GM23338 (cell line): ENCODE measurements around the gene SORL1. TPM values are rescaled to one million over a fixed set of nuclear protein-coding genes. Genes with fewer than 3 reads are reported as not detected.
A peak's percentile ranks its signal among the peaks of the same experiment; 100 is the strongest.

Experiments
- ATAC-seq: fragments of 200-7000 bp; cut with Tn5 transposase; 3 replicates; pipeline ENCODE4 v1.9.1; 2020
- DNase-seq: peaks from one replicate; pipeline ENCODE4 v3.0.0-alpha.2; 2015; ENCODE audit warnings: low spot score
- H2AFZ ChIP-seq: fragments of 200-600 bp; sonication (generic); 2 replicates; pipeline ENCODE4 v1.8.0; 2016; ENCODE audit warnings: antibody characterized with exemption, mild to moderate bottlenecking, moderate library complexity
- H3F3A ChIP-seq: fragments of 200-600 bp; sonication (generic); replicated peaks from 2 replicates; pipeline ENCODE4 v1.8.0; 2017; ENCODE audit warnings: antibody characterized with exemption, mixed run types, low read depth
- H3K27ac ChIP-seq: fragments of 200-600 bp; sonication (generic); 2 replicates; pipeline ENCODE4 v1.6.1; 2016; ENCODE audit warnings: low read depth
- H3K27me3 ChIP-seq: fragments of 200-600 bp; sonication (generic); 2 replicates; pipeline ENCODE4 v1.8.0; 2016; ENCODE audit warnings: mild to moderate bottlenecking, mixed run types, moderate library complexity; ENCODE audit not compliant: insufficient read depth
- H3K36me3 ChIP-seq: fragments of 200-600 bp; sonication (generic); 2 replicates; pipeline ENCODE4 v1.8.0; 2016; ENCODE audit warnings: mild to moderate bottlenecking; ENCODE audit not compliant: insufficient read depth
- H3K4me1 ChIP-seq: fragments of 200-600 bp; sonication (generic); 2 replicates; pipeline ENCODE4 v1.8.0; 2016; ENCODE audit warnings: mild to moderate bottlenecking, moderate library complexity; ENCODE audit not compliant: insufficient read depth
- H3K4me2 ChIP-seq: fragments of 200-600 bp; sonication (generic); 2 replicates; pipeline ENCODE4 v1.7.1; 2017; ENCODE audit warnings: mixed run types
- H3K4me3 ChIP-seq: fragments of 200-600 bp; sonication (generic); 2 replicates; pipeline ENCODE4 v1.6.1; 2016; ENCODE audit warnings: mixed run types
- H3K79me2 ChIP-seq: fragments of 200-600 bp; sonication (generic); replicated peaks from 2 replicates; pipeline ENCODE4 v1.8.0; 2017; ENCODE audit warnings: mild to moderate bottlenecking; ENCODE audit not compliant: insufficient read depth
- H3K9me2 ChIP-seq: fragments of 200-600 bp; sonication (generic); 2 replicates; pipeline ENCODE4 v1.8.0; 2017; ENCODE audit not compliant: insufficient read depth
- H4K20me1 ChIP-seq: fragments of 200-600 bp; sonication (generic); replicated peaks from 2 replicates; pipeline ENCODE4 v1.8.0; 2017; ENCODE audit warnings: mild to moderate bottlenecking; ENCODE audit not compliant: insufficient read depth
- H3K27ac Mint-ChIP-seq: 2 replicates; pipeline ENCODE4 v1.8.0; 2020; ENCODE audit warnings: inconsistent platforms, mild to moderate bottlenecking, moderate library complexity, mixed read lengths
- H3K27me3 Mint-ChIP-seq: 3 replicates; pipeline ENCODE4 v1.8.0; 2022; ENCODE audit warnings: low read depth, mild to moderate bottlenecking, moderate library complexity, mixed read lengths, inconsistent platforms; ENCODE audit not compliant: insufficient read depth, poor library complexity
- H3K36me3 Mint-ChIP-seq: 3 replicates; pipeline ENCODE4 v1.8.0; 2021; ENCODE audit warnings: low read depth, mild to moderate bottlenecking, inconsistent platforms, moderate library complexity, mixed read lengths
- H3K4me1 Mint-ChIP-seq: 3 replicates; pipeline ENCODE4 v1.8.0; 2020; ENCODE audit warnings: mild to moderate bottlenecking, inconsistent platforms, mixed read lengths
- H3K4me3 Mint-ChIP-seq: 3 replicates; pipeline ENCODE4 v1.8.0; 2021; ENCODE audit warnings: moderate library complexity, mild to moderate bottlenecking, inconsistent platforms, mixed read lengths
- H3K9me3 Mint-ChIP-seq: 3 replicates; pipeline ENCODE4 v1.8.0; 2020; ENCODE audit warnings: moderate library complexity, mild to moderate bottlenecking, inconsistent platforms, mixed read lengths
- EZH2 ChIP-seq: fragments of 200-600 bp; sonication (generic); IDR thresholded peaks from one replicate; pipeline ENCODE4 v1.8.0; 2017; ENCODE audit warnings: antibody characterized with exemption, mild to moderate bottlenecking, low read depth; ENCODE audit not compliant: unreplicated experiment
- POLR2AphosphoS5 ChIP-seq: IDR thresholded peaks from 2 replicates; pipeline ENCODE4 v1.6.1; 2016; ENCODE audit warnings: antibody characterized with exemption, low read depth
- polyA plus RNA-seq: library from polyadenylated mRNA; unstranded; fragments of >200 nt; fragmentation: Nextera tagmentation; extraction: Ambion mirVana; gene quantifications from 2 replicates; pipeline ENCODE4 v1.2.1, GENCODE V29; 2016
- total RNA-seq: library from RNA; depleted of rRNA; stranded (reverse); fragments of >200 nt; shearing (Covaris generic); gene quantifications from 2 replicates; pipeline ENCODE4 v1.2.3, GENCODE V29; 2014
- TF ChIP-seq, protein P1 (sequence below), 2 experiments: fragments of 200-600 bp in 1 of 2; sonication (generic) in 1 of 2; conservative IDR thresholded peaks; 2 replicates each; pipeline versions ENCODE4 v1.5.1 to v1.6.1; 2016 to 2017; ENCODE audit warnings: antibody characterized with exemption in 2 of 2, low read depth in 2 of 2, mild to moderate bottlenecking in 2 of 2, moderate library complexity in 1 of 2
- TF ChIP-seq, protein P2 (sequence below): fragments of 250-450 bp; sonication (Bioruptor Pico); IDR thresholded peaks from 2 replicates; pipeline ENCODE4 v1.5.0; 2020; ENCODE audit warnings: mild to moderate bottlenecking, moderate library complexity

SORL1 gene
- total and polyA plus RNA-seq, 2 experiments from 2014 or later = 23.0 to 78.8 TPM

DNA sequence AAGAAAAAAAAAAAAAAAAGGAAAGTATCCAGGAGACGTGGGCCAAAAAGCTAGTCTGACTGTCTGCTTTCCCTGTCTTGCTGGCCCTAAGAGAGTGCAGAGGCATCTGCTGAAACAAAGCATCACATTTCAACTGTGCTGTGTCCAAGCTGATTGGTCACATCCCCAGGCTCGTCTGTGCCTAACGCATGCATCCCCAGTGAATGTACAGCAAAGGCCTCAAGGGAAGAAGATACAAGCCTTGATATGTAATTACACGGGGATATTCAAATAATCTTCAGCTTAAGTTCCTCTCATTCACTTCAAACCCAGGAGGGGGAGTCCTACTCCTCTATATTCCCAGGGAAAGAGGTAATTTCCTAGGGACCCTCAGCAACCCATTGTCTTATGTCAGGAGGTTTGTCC is 5.4 kb upstream of the SORL1 start:
- Histone ChIP-seq H3K9me2 (no peaks in the 10 kb centered on the region), H3K4me2 (no peak overlapping the region), H3K4me3 (no peak overlapping the region), H3K27ac (no peak overlapping the region), H3K79me2 (no peaks in the 10 kb centered on the region), H2AFZ (no peak overlapping the region), H3K27me3 (peaks cover 10% of the 10 kb centered on the region; the same call in 1 of the 2 replicates), H3K36me3 (no peaks in the 10 kb centered on the region), H3K4me1 (peaks cover 41% of the 10 kb centered on the region), H4K20me1 (no peaks in the 10 kb centered on the region), H3F3A (0 out of 2 replicates have a peak, but pooled peaks cover 16% of the 10 kb centered on the region)
- TF ChIP-seq, protein P1, sequence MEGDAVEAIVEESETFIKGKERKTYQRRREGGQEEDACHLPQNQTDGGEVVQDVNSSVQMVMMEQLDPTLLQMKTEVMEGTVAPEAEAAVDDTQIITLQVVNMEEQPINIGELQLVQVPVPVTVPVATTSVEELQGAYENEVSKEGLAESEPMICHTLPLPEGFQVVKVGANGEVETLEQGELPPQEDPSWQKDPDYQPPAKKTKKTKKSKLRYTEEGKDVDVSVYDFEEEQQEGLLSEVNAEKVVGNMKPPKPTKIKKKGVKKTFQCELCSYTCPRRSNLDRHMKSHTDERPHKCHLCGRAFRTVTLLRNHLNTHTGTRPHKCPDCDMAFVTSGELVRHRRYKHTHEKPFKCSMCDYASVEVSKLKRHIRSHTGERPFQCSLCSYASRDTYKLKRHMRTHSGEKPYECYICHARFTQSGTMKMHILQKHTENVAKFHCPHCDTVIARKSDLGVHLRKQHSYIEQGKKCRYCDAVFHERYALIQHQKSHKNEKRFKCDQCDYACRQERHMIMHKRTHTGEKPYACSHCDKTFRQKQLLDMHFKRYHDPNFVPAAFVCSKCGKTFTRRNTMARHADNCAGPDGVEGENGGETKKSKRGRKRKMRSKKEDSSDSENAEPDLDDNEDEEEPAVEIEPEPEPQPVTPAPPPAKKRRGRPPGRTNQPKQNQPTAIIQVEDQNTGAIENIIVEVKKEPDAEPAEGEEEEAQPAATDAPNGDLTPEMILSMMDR (conservative IDR thresholded peaks at IDR 0.05; ENCODE audit: low read depth in 2 of 2) = peak; percentile 43 to 60
- TF ChIP-seq, protein P2, sequence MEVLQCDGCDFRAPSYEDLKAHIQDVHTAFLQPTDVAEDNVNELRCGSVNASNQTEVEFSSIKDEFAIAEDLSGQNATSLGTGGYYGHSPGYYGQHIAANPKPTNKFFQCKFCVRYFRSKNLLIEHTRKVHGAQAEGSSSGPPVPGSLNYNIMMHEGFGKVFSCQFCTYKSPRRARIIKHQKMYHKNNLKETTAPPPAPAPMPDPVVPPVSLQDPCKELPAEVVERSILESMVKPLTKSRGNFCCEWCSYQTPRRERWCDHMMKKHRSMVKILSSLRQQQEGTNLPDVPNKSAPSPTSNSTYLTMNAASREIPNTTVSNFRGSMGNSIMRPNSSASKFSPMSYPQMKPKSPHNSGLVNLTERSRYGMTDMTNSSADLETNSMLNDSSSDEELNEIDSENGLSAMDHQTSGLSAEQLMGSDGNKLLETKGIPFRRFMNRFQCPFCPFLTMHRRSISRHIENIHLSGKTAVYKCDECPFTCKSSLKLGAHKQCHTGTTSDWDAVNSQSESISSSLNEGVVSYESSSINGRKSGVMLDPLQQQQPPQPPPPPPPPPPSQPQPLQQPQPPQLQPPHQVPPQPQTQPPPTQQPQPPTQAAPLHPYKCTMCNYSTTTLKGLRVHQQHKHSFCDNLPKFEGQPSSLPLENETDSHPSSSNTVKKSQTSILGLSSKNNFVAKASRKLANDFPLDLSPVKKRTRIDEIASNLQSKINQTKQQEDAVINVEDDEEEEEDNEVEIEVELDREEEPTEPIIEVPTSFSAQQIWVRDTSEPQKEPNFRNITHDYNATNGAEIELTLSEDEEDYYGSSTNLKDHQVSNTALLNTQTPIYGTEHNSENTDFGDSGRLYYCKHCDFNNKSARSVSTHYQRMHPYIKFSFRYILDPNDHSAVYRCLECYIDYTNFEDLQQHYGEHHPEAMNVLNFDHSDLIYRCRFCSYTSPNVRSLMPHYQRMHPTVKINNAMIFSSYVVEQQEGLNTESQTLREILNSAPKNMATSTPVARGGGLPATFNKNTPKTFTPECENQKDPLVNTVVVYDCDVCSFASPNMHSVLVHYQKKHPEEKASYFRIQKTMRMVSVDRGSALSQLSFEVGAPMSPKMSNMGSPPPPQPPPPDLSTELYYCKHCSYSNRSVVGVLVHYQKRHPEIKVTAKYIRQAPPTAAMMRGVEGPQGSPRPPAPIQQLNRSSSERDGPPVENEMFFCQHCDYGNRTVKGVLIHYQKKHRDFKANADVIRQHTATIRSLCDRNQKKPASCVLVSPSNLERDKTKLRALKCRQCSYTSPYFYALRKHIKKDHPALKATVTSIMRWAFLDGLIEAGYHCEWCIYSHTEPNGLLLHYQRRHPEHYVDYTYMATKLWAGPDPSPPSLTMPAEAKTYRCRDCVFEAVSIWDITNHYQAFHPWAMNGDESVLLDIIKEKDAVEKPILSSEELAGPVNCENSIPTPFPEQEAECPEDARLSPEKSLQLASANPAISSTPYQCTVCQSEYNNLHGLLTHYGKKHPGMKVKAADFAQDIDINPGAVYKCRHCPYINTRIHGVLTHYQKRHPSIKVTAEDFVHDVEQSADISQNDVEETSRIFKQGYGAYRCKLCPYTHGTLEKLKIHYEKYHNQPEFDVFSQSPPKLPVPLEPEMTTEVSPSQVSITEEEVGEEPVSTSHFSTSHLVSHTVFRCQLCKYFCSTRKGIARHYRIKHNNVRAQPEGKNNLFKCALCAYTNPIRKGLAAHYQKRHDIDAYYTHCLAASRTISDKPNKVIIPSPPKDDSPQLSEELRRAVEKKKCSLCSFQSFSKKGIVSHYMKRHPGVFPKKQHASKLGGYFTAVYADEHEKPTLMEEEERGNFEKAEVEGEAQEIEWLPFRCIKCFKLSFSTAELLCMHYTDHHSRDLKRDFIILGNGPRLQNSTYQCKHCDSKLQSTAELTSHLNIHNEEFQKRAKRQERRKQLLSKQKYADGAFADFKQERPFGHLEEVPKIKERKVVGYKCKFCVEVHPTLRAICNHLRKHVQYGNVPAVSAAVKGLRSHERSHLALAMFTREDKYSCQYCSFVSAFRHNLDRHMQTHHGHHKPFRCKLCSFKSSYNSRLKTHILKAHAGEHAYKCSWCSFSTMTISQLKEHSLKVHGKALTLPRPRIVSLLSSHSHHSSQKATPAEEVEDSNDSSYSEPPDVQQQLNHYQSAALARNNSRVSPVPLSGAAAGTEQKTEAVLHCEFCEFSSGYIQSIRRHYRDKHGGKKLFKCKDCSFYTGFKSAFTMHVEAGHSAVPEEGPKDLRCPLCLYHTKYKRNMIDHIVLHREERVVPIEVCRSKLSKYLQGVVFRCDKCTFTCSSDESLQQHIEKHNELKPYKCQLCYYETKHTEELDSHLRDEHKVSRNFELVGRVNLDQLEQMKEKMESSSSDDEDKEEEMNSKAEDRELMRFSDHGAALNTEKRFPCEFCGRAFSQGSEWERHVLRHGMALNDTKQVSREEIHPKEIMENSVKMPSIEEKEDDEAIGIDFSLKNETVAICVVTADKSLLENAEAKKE (CRISPR knock-in tag) = no peak
- H3K9me3 Mint-ChIP-seq = no peaks in the 10 kb centered on the region; the same call in 2 of the 3 replicates
- H3K4me1 Mint-ChIP-seq = peaks cover 52% of the 10 kb centered on the region
- H3K27ac Mint-ChIP-seq = no peak overlapping the region
- H3K36me3 Mint-ChIP-seq = 0 out of 3 replicates have a peak, but pooled peaks cover 3% of the 10 kb centered on the region
- H3K4me3 Mint-ChIP-seq = no peak overlapping the region
- peak; percentile 58 for ATAC-seq
- peak; percentile 53 for DNase-seq
- H3K27me3 Mint-ChIP-seq = peaks cover 3% of the 10 kb centered on the region

DNA sequence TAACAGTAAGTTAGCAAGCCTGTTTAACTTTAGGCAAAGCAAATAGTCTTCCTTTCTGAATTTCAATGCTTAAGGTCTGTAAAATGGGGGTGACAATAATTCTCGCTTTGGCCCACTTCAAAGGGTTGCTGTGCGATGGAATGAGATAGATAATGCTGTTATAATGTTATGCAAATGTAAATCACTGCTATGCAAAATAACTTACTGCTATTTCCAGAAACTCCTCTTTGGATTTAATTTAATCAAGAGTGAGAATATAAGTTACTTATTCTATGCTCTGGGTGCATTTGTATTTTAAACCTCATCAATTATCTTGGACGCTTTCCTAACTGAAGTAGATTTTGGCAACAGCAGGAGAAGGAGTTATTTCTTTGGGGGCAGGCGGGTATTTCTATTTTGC is 4.1 kb upstream of the SORL1 start:
- no peak overlapping the region for H2AFZ ChIP-seq
- H4K20me1 ChIP-seq = no peaks in the 10 kb centered on the region
- 0 out of 2 replicates have a peak, but pooled peaks cover 16% of the 10 kb centered on the region for H3F3A ChIP-seq
- peaks cover 57% of the 10 kb centered on the region for H3K4me1 Mint-ChIP-seq
- no peak overlapping the region for H3K4me2 ChIP-seq
- H3K4me3 ChIP-seq = no peak overlapping the region
- DNase-seq (no peak), ATAC-seq (no peak)
- peaks cover 8% of the 10 kb centered on the region for H3K79me2 ChIP-seq
- peaks cover 7% of the 10 kb centered on the region for H3K27me3 Mint-ChIP-seq
- H3K9me2 ChIP-seq = no peaks in the 10 kb centered on the region
- no peaks in the 10 kb centered on the region for H3K36me3 ChIP-seq
- no peak overlapping the region for H3K4me3 Mint-ChIP-seq
- no peaks in the 10 kb centered on the region; the same call in 1 of the 3 replicates for H3K9me3 Mint-ChIP-seq
- H3K27ac Mint-ChIP-seq = no peak overlapping the region
- H3K27ac ChIP-seq = no peak overlapping the region
- H3K4me1 ChIP-seq = peaks cover 43% of the 10 kb centered on the region
- H3K27me3 ChIP-seq = peaks cover 10% of the 10 kb centered on the region; the same call in 1 of the 2 replicates
- H3K36me3 Mint-ChIP-seq = peaks cover 3% of the 10 kb centered on the region; the same call in 1 of the 3 replicates
- no peak for TF ChIP-seq EZH2
- TF ChIP-seq POLR2AphosphoS5 = no peak
